Measurements from ENCODE around the gene MAB21L3. TPM values are rescaled to one million over a fixed set of nuclear protein-coding genes. Genes with fewer than 3 reads are reported as not detected.

The MAB21L3 gene
- total RNA-seq, 1 experiment from 2014 or later = 0.21 TPM

DNA sequence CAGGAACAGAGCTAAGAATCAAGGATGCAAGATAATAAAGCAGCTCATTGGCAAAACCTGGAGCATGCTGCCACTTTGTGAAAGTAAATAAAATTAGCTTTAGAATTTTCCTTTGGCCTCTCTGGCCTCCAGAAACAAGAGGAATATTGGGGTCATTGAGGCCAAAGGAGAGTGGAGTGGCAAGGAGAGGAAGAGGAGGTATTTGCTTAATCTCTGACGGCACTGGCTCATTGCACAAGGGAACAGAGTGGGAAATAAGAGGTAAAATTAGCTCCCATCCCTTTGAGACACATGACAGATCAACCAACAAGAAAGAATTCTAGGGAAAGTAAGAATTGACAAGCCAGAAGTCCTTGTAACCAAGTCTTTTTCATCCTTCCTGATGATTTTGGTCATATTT, 48.4 kb downstream of the MAB21L3 start:
- H3K4me3 Mint-ChIP-seq (ENCODE audit: low read depth, unreplicated experiment) = no peak overlapping the region
- DNase-seq = no peak
- no peaks in the 10 kb centered on the region for H3K4me1 Mint-ChIP-seq (ENCODE audit: low read depth, unreplicated experiment)
- H3K36me3 Mint-ChIP-seq (ENCODE audit: insufficient read depth, unreplicated experiment) = no peaks in the 10 kb centered on the region
- CTCF ChIA-PET = no interaction called here
- TF ChIP-seq, protein P1, sequence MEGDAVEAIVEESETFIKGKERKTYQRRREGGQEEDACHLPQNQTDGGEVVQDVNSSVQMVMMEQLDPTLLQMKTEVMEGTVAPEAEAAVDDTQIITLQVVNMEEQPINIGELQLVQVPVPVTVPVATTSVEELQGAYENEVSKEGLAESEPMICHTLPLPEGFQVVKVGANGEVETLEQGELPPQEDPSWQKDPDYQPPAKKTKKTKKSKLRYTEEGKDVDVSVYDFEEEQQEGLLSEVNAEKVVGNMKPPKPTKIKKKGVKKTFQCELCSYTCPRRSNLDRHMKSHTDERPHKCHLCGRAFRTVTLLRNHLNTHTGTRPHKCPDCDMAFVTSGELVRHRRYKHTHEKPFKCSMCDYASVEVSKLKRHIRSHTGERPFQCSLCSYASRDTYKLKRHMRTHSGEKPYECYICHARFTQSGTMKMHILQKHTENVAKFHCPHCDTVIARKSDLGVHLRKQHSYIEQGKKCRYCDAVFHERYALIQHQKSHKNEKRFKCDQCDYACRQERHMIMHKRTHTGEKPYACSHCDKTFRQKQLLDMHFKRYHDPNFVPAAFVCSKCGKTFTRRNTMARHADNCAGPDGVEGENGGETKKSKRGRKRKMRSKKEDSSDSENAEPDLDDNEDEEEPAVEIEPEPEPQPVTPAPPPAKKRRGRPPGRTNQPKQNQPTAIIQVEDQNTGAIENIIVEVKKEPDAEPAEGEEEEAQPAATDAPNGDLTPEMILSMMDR (IDR thresholded peaks at IDR 0.05; ENCODE audit: unreplicated experiment) = no peak
- no peaks in the 10 kb centered on the region for H3K9me3 Mint-ChIP-seq (ENCODE audit: low read depth, unreplicated experiment)
- no peak overlapping the region for H3K27ac Mint-ChIP-seq (ENCODE audit: unreplicated experiment)
- intact Hi-C loops (cut with micrococcal nuclease; ENCODE audit: unreplicated experiment) = no loop called here
- H3K27me3 Mint-ChIP-seq (ENCODE audit: unreplicated experiment) = no peaks in the 10 kb centered on the region
- BruUV-seq (replicated peaks) = no TSS peak

DNA sequence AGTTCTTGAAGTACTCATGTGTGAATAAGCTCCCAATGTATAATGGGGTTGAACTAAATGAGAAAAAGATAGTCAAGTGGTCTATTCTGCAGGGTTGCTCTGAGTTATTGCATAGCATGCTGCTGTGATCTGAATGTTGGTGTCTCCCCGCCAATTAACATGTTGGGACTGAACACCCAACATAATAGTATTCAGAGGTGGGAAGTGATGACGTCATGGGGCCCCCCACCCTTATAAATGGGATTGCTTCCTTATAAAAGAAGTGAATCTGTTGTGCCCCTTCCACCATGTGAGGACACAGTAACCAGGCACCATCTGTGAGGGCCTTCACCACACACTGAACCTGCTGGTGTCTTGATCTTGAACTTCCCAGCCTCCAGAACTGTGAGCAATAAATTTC, 50.2 kb downstream of the MAB21L3 start:
- intact Hi-C loops (cut with micrococcal nuclease; ENCODE audit: unreplicated experiment) = no loop called here
- CTCF ChIA-PET = no interaction called here
- no peaks in the 10 kb centered on the region for H3K9me3 Mint-ChIP-seq (ENCODE audit: low read depth, unreplicated experiment)

DNA sequence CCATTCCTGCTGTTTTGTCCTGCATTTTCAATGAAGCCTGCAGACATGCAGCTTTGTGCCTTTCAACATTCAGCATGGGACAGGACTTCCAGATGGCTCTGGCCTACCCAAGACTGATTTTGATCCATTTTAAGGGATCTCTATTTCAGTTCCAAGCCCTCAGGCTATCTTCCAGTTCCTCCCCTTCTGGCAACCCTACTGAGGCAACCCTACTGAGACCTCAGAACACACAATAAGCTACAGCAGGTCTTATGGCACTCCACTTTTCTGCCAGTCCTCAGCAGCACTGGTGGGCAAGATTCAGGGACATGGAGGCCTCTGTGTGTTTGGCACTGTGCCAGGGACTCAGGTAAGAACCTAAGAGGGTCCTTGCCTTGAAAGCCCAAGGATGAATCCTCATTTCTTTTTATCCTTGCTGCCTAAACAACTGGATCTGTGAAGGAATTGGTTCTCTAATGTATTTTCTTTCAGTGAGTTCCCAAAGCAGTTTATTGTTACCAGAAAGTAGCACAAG, 50.7 kb downstream of the MAB21L3 start:
- Mint-ChIP-seq H3K36me3 (ENCODE audit: insufficient read depth, unreplicated experiment) (no peaks in the 10 kb centered on the region), H3K9me3 (ENCODE audit: low read depth, unreplicated experiment) (no peaks in the 10 kb centered on the region), H3K27me3 (ENCODE audit: unreplicated experiment) (no peaks in the 10 kb centered on the region), H3K27ac (ENCODE audit: unreplicated experiment) (no peak overlapping the region), H3K4me1 (ENCODE audit: low read depth, unreplicated experiment) (no peaks in the 10 kb centered on the region), H3K4me3 (ENCODE audit: low read depth, unreplicated experiment) (no peak overlapping the region)
- intact Hi-C loops (cut with micrococcal nuclease; ENCODE audit: unreplicated experiment) = no loop called here
- TF ChIP-seq, protein P1 (IDR thresholded peaks at IDR 0.05; ENCODE audit: unreplicated experiment) = no peak
- no peak for DNase-seq
- BruUV-seq (replicated peaks) = no TSS peak
- CTCF ChIA-PET = no interaction called here

More for the DNA sequence above, 50.2 kb downstream of the MAB21L3 start:
- Mint-ChIP-seq H3K27me3 (ENCODE audit: unreplicated experiment) (no peaks in the 10 kb centered on the region), H3K4me3 (ENCODE audit: low read depth, unreplicated experiment) (no peak overlapping the region), H3K36me3 (ENCODE audit: insufficient read depth, unreplicated experiment) (no peaks in the 10 kb centered on the region), H3K4me1 (ENCODE audit: low read depth, unreplicated experiment) (no peaks in the 10 kb centered on the region), H3K27ac (ENCODE audit: unreplicated experiment) (no peak overlapping the region)
- TF ChIP-seq, protein P1 (IDR thresholded peaks at IDR 0.05; ENCODE audit: unreplicated experiment) = no peak
- no peak for DNase-seq
- BruUV-seq (replicated peaks) = no TSS peak

DNA sequence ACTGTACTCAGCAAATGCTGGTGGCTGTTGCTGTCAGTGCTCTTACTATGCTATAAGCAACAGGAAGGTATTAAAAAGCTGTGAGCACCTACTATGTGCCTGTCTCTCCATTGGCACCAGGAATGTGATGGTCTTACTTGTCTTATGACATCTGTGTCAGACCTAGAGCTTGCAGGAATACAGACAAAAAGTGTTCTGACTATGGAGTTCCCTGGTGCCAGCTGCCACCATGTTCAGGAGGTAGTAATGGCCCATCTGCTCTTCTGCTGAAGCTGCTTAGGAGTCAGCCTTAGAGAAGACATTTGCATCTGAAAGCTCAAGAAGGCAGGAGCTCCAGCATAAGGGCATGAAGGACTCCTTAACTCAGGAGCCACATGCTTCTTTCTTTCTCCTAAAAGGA, 52.3 kb downstream of the MAB21L3 start:
- H3K4me3 Mint-ChIP-seq (ENCODE audit: low read depth, unreplicated experiment) = no peak overlapping the region
- intact Hi-C loops (cut with micrococcal nuclease; ENCODE audit: unreplicated experiment) = no loop called here

More for the DNA sequence above, 52.3 kb downstream of the MAB21L3 start:
- Mint-ChIP-seq H3K27me3 (ENCODE audit: unreplicated experiment) (no peaks in the 10 kb centered on the region), H3K27ac (ENCODE audit: unreplicated experiment) (no peak overlapping the region), H3K9me3 (ENCODE audit: low read depth, unreplicated experiment) (no peaks in the 10 kb centered on the region), H3K36me3 (ENCODE audit: insufficient read depth, unreplicated experiment) (peaks cover 9% of the 10 kb centered on the region), H3K4me1 (ENCODE audit: low read depth, unreplicated experiment) (peaks cover under 1% of the 10 kb centered on the region)
- BruUV-seq (replicated peaks) = no TSS peak
- TF ChIP-seq, protein P1 (IDR thresholded peaks at IDR 0.05; ENCODE audit: unreplicated experiment) = no peak
- DNase-seq = no peak
- CTCF ChIA-PET = interaction anchor here (0.5 kb wide), 1 partner anchor 749 kb away, joined by 10 read pairs; no protein-coding TSS in a partner anchor

Data from Calu3 (cell line).